NCI-H1694 treated with DMSO at 0.1 percent for 48 hours (cell line): Measurements from ENCODE around the gene FAN1.

Experiments used
- DNase-seq: peaks from one replicate; lab custom pipeline; 2025; lab: John Stamatoyannopoulos, UW

The FAN1 gene

GRCh38 chr15:30921106-30921505 lies 17.4 kb downstream of the FAN1 start:
- DNase-seq, result no peak

- no peak for DNase-seq
These were observed 18.2 kb downstream of the FAN1 start for GRCh38 chr15:30921781-30922479.

GRCh38 chr15:30922480-30923311 lies 19.0 kb downstream of the FAN1 start:
- DNase-seq, result no peak

- DNase-seq, result no peak
These were observed 19.7 kb downstream of the FAN1 start for GRCh38 chr15:30923429-30923828.

- no peak for DNase-seq
These were observed 20.6 kb downstream of the FAN1 start for GRCh38 chr15:30924353-30924752.

- no peak for DNase-seq
These were observed 22.0 kb downstream of the FAN1 start for GRCh38 chr15:30925686-30926085.

- DNase-seq, result no peak
These were observed 22.4 kb downstream of the FAN1 start for GRCh38 chr15:30926161-30926560.

- no peak for DNase-seq
These were observed 23.5 kb downstream of the FAN1 start for GRCh38 chr15:30927148-30927761.

GRCh38 chr15:30928076-30928475 lies 24.4 kb downstream of the FAN1 start:
- DNase-seq, result no peak

- DNase-seq, result peak; percentile 21
These were observed 25.5 kb downstream of the FAN1 start for GRCh38 chr15:30929064-30929669.

GRCh38 chr15:30929982-30930381 lies 26.3 kb downstream of the FAN1 start:
- no peak for DNase-seq

- DNase-seq, result no peak
These were observed 26.7 kb downstream of the FAN1 start for GRCh38 chr15:30930422-30930821.

- DNase-seq, result no peak
These were observed 29.6 kb downstream of the FAN1 start for GRCh38 chr15:30933293-30933692.

- no peak for DNase-seq
These were observed 35.4 kb downstream of the FAN1 start for GRCh38 chr15:30939161-30939560.

- no peak for DNase-seq
These were observed 36.6 kb downstream of the FAN1 start for GRCh38 chr15:30940359-30940758.

- DNase-seq, result no peak
These were observed 37.8 kb downstream of the FAN1 start for GRCh38 chr15:30941520-30941919.

- no peak for DNase-seq
These were observed 40.1 kb downstream of the FAN1 start for GRCh38 chr15:30943654-30944335.

- no peak for DNase-seq
These were observed 49.5 kb downstream of the FAN1 start for GRCh38 chr15:30953183-30953582.

GRCh38 chr15:30953731-30954378 lies 50.1 kb downstream of the FAN1 start:
- no peak for DNase-seq

GRCh38 chr15:30954674-30955073 lies 51.0 kb downstream of the FAN1 start:
- no peak for DNase-seq
